Activated CD4-positive, alpha-beta T cell treated with anti-CD3 and anti-CD28 coated beads, Interleukin-2, amount 50 U/mL, for 1 hour (primary cell): ENCODE results near the gene GARIN3.

ENCODE experiments used
- DNase-seq: peaks from one replicate; pipeline ENCODE4 v3.0.0-alpha.2; 2020

Gene GARIN3

GRCh38 chr5:157184117-157184670, 18.1 kb upstream of the GARIN3 start:
- DNase-seq: no peak

GRCh38 chr5:157182143-157182757, 16.2 kb upstream of the GARIN3 start:
- DNase-seq: no peak

- DNase-seq: no peak
These were observed 14.6 kb upstream of the GARIN3 start, which contains the start of gene ITK for GRCh38 chr5:157180374-157181264. TSS of gene ITK (plus strand) at chr5:157180840. CDS start at chr5:157180978, 138 bp downstream.

- no peak for DNase-seq
These were observed 12.9 kb upstream of the GARIN3 start for GRCh38 chr5:157178966-157179365.

GRCh38 chr5:157177953-157178352, 11.9 kb upstream of the GARIN3 start:
- DNase-seq: no peak

- no peak for DNase-seq
These were observed 9.1 kb upstream of the GARIN3 start for GRCh38 chr5:157175071-157175612.

- peak; percentile 65 for DNase-seq
These were observed 6.3 kb upstream of the GARIN3 start for GRCh38 chr5:157172403-157172802.

- DNase-seq: no peak
These were observed 2.2 kb upstream of the GARIN3 start for GRCh38 chr5:157168286-157168685.

GRCh38 chr5:157167214-157167621, 1.2 kb upstream of the GARIN3 start:
- DNase-seq: no peak

- no peak for DNase-seq
These were observed 396 bp downstream of the GARIN3 start for GRCh38 chr5:157165668-157166067.

- no peak for DNase-seq
These were observed 803 bp downstream of the GARIN3 start for GRCh38 chr5:157165261-157165660.

- no peak for DNase-seq
These were observed 1.5 kb downstream of the GARIN3 start for GRCh38 chr5:157164521-157164920.

GRCh38 chr5:157162919-157163510, 3.0 kb downstream of the GARIN3 start:
- DNase-seq: no peak

- no peak for DNase-seq
These were observed 4.1 kb downstream of the GARIN3 start for GRCh38 chr5:157161996-157162395.

GRCh38 chr5:157160001-157160400, 6.1 kb downstream of the GARIN3 start:
- DNase-seq: peak; percentile 29

- peak; percentile 38 for DNase-seq
These were observed 6.8 kb downstream of the GARIN3 start for GRCh38 chr5:157159209-157159751.

- DNase-seq: no peak
These were observed 8.7 kb downstream of the GARIN3 start for GRCh38 chr5:157157293-157157891.

- DNase-seq: no peak
These were observed 10.8 kb downstream of the GARIN3 start for GRCh38 chr5:157155297-157155696.

GRCh38 chr5:157150995-157151394, 15.1 kb downstream of the GARIN3 start:
- DNase-seq: no peak

- DNase-seq: peak; percentile 81
These were observed 17.1 kb downstream of the GARIN3 start for GRCh38 chr5:157148734-157149615.
